NCI-H1417 (cell line): ENCODE results near the gene OR10A3.

Experiments
- DNase-seq, 3 experiments: peaks; one replicate each; lab custom pipeline; 2025; lab: John Stamatoyannopoulos, UW

The OR10A3 gene

GRCh38 chr11:7941146-7941545 is 362 bp downstream of the OR10A3 start:
- DNase-seq, result no peak

GRCh38 chr11:7936615-7937014 is 4.9 kb downstream of the OR10A3 start:
- DNase-seq, result peak in 1 of 3 experiments; percentile 8

DNA sequence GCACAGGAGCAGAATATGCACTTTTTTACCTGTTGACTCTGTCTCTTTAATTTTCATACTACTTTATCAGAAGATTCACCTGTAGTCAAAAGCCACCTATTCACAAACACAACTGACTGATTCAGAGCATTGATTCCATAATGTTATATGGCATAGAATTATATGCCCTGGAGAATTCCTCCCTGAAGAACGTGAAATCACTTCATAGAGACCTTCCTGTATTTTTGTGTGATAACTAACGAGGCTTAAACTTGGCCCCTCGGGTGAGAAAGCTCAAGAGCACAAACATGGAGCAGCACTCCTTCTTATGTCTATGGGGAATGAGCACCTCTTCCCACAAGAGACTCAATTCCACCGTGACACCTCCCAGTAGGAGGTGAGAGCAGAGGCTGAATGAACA is 10.3 kb downstream of the OR10A3 start, which contains the start of gene OR10A6:
Gene OR10A6, minus strand, starts transcription at position 101 of the 400 bp plus-strand sequence. CDS start 2,606 bp downstream, outside the sequence.
- no peak for DNase-seq

GRCh38 chr11:7927635-7928034 is 13.9 kb downstream of the OR10A3 start:
- DNase-seq, result no peak

DNA sequence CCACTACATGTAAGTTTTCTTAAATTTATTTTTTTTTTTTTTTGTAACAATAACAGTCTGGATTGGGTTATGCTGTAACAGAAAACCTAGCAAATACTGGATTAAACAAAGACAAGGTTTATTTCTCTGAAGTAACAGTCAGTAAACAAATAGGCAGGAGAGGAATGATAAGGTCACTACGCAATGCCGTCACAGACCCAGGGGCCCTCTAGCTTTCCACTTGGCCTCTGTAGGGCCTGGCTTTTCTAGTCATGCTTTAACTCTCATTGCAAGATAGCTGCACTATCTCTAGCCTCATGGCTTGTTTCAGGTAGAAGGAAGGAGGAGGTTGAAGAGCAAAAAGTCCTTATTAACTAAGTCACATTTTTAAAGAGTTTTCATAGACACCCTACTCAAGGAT is 17.0 kb downstream of the OR10A3 start:
- DNase-seq, result no peak

DNA sequence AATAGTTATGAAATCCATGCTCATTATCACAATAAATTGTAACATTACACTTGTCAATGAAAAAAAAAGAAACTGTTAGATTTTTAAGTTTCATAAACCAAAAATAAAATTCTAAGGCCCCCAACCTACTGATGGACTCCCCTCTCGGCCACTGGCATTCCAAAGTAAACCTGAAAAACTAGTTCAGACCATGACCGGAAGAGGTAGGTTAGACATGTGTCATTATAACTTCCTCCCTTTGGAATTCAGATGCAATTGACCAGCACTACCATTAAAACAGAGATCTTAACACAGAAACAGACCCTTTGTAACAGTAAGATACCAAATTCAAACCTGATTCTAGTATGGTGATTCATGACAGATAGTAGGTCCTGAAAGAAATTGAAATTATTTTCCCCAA is 23.4 kb downstream of the OR10A3 start:
- DNase-seq, result no peak

DNA sequence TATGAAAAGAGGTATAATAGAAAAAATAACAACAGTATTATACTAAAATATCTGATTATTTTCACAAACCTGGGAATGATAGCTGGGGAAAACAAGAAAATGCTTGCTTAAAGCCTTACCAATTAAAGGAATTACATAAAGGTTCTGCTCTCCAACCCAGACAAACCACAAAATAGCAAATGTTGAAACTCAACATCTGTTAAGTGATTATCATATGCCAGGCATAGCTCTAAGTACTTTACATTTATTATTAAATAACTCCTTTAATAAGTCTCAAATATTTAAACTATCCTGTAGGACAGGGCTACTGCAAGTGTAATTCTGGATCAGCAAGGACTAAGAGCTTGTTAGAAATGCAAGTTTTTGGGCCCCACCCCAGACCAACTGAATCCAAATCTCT is 30.5 kb downstream of the OR10A3 start:
- DNase-seq, result no peak

DNA sequence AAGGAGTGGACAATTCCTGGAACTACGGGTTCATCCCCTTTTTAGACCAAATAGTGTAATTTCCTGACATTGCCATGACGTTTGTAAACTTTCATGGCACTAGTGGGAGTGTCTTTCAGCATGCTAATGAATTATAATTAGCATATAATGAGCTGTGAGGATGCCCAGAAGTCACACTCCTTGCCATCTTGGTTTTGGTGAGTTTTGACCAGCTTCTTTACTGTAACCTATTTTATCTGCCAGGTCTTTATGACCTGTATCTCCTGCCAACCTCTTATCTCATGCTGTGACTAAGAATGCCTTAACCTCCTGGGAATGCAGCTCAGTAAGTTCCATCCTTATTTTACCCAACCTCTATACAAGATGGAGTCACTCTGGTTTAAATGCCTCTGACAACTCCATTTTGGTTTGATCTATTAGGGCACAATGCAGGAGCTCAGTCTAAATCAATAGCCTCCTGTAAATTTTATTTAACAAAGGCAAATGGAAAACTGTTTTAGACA is 31.2 kb downstream of the OR10A3 start:
- DNase-seq, result no peak

- no peak for DNase-seq
Observed at GRCh38 chr11:7909585-7910285, 31.8 kb downstream of the OR10A3 start.

DNA sequence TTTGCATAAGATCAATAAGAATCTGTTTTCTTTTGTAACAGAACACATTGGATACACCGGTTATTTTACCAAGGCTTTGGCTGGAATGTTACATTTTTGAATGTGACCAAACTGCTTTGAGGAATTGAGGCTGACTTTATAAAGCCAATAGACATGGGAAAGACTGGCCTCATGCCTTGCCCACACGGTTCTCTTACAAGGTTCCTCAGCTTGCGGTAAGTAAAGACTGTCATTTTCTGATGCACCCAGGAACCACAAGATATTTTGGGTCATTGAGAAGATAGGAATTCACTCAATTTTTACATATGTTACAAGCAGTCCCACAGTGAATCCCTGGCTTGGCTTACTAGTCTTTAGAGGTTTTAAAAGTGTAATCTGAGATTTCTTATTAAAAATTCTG is 34.4 kb downstream of the OR10A3 start:
- no peak for DNase-seq

DNA sequence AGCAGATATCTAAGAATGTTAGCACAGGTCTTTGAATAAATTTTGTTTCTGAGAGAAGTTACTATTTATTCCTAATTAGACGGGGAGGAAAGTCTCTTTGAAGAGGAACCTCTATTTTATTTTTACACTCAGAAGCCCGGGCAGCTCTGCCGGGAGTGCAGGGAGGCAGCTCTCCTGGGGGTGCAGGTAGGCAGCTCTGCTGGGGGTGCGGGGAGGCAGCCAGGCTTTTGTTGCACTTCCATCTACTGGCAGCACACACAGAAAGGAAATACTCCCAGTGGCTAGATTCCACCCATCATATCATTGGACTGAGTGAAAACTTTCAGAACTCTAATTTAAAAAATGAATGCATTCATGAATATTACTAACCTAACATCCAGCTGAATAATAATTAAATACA is 35.0 kb downstream of the OR10A3 start:
- DNase-seq, result no peak

DNA sequence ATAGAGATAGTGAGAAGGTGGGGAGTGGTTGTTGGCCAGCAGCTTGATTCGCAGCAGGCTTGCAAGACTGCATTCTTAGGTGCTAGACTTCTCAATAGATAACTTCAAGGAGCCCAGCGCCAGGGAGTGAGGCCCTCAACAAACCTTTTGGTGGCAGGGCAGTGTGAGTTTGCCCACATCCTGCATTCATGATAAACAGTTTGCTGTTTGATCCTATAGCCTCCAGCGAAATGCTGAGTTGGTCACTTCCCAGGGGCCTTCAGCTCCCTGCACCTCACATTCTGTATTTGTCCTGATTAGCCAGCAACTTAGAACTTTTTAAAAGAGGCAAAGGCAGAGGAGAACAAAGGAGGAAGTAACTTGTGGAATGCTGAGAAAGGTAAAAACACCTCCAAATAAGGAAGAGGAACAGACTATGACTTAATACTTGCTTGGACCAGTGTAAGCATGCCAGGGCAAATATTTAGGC is 35.5 kb downstream of the OR10A3 start:
- DNase-seq, result no peak

GRCh38 chr11:7905549-7905948 is 36.0 kb downstream of the OR10A3 start:
- no peak for DNase-seq

DNA sequence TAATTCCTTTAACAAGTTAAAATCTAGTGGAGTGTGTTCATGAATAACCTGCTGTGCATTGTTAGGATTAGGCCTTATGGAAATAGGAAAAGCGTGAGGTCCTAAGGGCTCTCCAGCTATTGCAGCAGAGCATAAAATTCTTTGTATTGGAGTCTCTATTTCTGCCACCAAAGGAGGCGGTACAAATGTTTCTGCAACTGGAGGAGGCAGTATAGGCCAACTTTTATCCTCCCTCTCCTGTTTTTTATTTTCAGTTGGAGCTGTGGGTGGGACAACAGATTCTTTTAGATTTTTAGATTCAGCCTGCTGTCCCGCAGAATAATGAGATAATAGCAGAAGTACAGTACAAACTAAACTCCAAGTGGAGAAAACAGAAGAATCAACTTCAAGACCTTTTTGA is 36.6 kb downstream of the OR10A3 start:
- peak in 1 of 3 experiments; percentile 8 for DNase-seq

DNA sequence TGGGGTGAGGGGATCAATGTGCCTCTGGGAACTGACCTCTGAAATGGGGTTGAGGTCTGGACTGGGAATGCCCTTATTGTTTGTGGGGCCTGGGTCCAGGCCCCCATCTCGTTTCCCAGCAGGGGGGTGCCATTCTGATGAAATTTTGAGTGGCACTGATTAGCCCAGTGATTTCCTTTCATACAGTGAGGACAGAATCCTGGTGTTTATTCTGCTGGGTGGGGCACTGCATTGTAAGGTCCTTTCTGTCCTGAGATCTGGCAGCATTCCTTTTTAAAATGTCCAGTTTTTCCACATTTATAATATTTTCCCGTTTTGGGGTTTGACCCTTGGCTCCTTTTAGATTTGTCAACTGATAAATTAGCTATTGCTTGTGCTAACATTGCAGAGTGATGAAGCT is 37.6 kb downstream of the OR10A3 start:
- no peak for DNase-seq

- peak in 1 of 3 experiments; percentile 19 for DNase-seq
Observed at GRCh38 chr11:7901319-7901854, 40.1 kb downstream of the OR10A3 start.

DNA sequence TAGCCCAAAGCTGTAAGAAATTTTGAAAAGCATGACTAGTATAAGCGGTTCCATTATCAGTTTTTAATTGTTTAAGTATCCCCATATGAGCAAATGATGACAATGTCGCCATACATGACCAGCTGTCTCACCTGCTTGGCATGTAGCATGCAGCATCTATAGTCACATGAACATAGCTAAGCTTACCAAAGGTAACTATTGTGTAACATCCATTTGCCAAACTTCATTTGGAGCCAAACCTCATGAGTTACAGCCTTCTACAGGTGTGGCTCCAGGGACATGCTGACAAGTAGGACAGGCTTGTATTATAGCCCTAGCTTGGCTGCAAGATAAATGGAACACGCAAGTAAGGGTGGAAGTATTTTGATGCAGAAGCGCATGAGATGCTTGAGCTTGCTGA is 40.8 kb downstream of the OR10A3 start:
- no peak for DNase-seq

DNA sequence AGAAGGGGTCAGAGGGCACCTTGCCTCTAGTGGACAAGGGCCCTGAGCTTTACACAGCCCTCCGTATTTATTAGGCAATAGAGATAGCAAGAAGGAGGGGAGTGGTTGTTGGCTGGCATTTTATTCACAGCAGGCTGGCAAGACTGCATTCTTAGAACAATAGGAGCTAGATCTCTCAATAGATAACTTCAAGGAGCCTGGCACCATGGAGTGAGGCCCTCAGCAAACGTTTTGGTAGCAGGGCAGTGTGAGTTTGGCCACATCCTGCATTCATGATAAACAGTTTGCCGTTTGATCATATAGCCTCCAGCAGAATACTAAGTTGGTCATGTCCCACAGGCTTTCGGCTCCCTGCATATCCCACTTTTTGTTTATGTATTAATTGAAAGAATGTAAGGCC is 42.1 kb downstream of the OR10A3 start:
- no peak for DNase-seq

DNA sequence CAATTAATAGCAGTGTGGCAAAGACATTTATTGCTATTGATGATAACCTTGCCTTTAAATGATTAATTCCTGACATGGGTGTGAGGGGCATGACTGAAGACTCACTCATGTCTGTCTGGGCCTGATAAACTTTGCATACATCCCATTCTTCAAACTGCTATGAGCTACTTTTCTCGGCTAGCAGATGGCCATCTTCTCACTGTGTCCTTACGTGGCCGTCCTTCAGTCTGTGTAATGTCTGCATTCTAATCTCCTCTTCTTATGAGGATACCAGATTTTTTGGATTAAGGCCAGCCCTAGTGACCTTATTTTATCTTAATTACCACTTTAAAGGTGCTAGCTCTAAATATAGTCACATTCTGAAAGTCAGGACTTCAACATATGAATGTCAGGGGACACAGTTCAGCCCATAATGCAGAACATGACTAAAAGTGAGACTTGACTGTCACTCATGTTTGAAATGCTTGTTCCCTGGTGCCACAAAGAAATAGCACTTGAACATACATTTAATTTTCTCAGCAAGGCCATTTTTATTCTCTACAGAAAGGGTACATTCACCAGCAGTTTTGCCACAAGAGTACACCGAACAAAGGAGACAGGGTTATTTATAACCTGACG is 42.7 kb downstream of the OR10A3 start:
- no peak for DNase-seq

DNA sequence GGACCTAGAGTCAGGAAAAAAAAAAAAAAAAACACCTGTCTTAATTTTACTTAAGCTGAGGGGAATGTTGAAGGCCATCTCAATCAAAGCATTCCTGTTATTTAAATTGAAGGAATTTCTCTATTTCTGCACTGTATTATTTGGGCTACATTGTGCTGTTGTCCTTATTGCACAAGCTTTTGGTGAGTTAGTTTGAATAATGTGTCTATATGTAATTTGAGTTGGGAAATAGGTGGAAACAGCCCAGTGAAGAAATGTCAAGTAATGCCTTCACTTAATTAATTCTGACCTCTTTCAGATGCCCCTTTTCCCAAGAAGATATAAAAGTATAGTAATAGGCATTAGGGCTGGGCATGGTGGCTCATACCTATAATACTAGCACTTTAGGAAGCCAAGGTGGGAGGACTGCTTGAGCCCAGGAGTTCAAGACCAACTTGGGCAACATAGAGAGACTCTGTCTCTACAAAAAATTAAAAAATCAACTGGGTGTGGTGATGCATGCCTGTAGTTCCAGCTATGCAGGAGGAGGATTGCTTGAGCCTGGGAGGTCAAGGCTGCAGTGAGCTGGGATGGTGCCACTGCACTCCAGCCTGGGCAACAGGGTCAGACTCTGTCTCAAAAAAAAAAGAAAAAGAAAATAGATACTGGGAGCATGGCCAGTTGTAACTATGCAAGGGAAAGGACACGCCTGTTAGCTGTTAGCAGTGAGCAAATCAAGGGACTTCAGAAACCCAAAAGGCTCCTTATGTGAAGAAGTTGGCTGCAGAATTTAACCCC is 45.3 kb downstream of the OR10A3 start:
- DNase-seq, result no peak

- no peak for DNase-seq
Observed at GRCh38 chr11:7894251-7894650, 47.3 kb downstream of the OR10A3 start.

DNA sequence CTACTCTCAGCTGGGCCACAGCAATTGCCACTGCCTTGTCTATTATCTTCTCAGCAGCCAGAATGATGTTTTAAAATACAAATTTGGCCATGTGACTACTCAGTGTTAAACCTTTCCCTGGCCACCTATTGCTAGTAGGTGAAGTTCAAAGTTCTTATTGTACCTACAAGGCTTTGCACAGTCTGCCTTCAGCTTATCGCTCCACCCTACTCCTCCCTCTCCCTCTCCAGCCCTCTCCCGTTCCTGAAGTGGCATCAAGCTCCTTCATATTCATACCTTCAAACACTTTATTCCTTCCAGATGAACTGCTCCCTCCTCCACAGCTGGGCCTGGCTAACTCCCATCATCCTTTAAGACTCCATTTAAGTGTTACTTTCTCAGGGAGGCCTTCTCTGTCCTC is 47.7 kb downstream of the OR10A3 start:
- DNase-seq, result no peak
